Peyer's patch (tissue), 4 donors: Measurements from ENCODE around the gene NALCN. TPM values are rescaled to one million over a fixed set of nuclear protein-coding genes. Genes with fewer than 3 reads are reported as not detected.
"Not testable (repeated sequence)": the region's sequence is repeated elsewhere in the genome, so short reads cannot be mapped to it uniquely, and the experiment has no call there.

Source experiments
- DNase-seq, 3 donors: peaks; one replicate each; pipeline ENCODE4 v3.0.0-alpha.2; 2017 to 2019
- H3K27ac ChIP-seq, 4 donors: fragments of 200-600 bp; sonication (generic); one replicate each; pipeline ENCODE4 v1.5.1; 2016 to 2019
- H3K27me3 ChIP-seq, 2 donors: fragments of 200-600 bp; sonication (generic); one replicate each; pipeline ENCODE4 v1.5.1; 2019
- H3K36me3 ChIP-seq, 3 donors: fragments of 200-600 bp; sonication (generic); one replicate each; pipeline ENCODE4 v1.5.1; 2016 to 2019
- H3K4me1 ChIP-seq, 4 donors: fragments of 200-600 bp; sonication (generic); one replicate each; pipeline ENCODE4 v1.5.1; 2016 to 2019
- H3K4me3 ChIP-seq, 4 donors: fragments of 200-600 bp; sonication (generic); 1 replicate in 3 of 4; 2 replicates in 1 of 4; pipeline ENCODE4 v1.5.1; 2016 to 2019; ENCODE audit warnings: mild to moderate bottlenecking in 1 of 4
- H3K9me3 ChIP-seq, 4 donors: fragments of 200-600 bp; sonication (generic); one replicate each; pipeline ENCODE4 v1.5.1; 2016 to 2019; ENCODE audit warnings: mild to moderate bottlenecking in 1 of 4
- POLR2A ChIP-seq, 2 donors: fragments of 450-650 bp; IDR thresholded peaks; one replicate each; pipeline ENCODE4 v1.5.1; 2017; ENCODE audit warnings: antibody characterized with exemption in 2 of 2, mild to moderate bottlenecking in 2 of 2, moderate library complexity in 2 of 2
- total RNA-seq, 4 donors: library from RNA; depleted of rRNA; stranded (reverse); fragments of >200 nt; gene quantifications; one replicate each; pipeline ENCODE4 v1.1.0, GENCODE V29; 2016
- TF ChIP-seq, protein P1 (sequence below), 6 experiments: fragments of 450-650 bp in 4 of 6; fragments of 200-600 bp in 2 of 6; sonication (generic) in 1 of 6; IDR thresholded peaks; one replicate each; pipeline ENCODE4 v1.5.1; 2017 to 2019; ENCODE audit warnings: antibody characterized with exemption in 6 of 6, mild to moderate bottlenecking in 3 of 6, moderate library complexity in 1 of 6

The NALCN gene
- total RNA-seq, 4 donors from 2014 or later, result 0.13 to 0.18 TPM; not detected in 2

DNA sequence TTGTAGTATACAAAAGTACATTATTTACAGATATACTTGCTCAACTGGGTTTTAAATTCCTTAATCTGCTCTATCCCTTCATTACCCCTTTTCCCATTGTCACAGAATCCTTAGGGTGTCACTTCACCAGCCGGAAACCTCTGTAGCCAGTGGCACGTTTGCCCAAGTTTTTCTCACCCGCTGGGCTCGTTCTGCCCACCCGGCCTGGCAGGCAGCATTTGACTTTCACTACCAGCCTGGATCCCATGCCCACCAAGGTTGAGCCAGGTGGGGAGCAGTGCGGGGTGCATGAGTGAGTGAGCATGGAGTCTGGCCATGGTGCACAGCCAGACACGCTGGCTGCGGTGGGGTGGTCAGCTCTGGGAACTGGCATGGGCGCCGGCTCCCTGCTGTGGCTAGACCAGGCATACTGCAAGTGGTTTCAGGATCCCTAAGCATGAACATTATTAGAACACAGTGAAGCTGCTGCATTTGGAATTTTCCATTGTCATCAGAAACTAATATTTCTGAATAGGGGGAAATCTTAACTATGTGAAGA, 98.3 kb downstream of the NALCN start:
- Histone ChIP-seq H3K27ac (no peak overlapping the region), H3K4me3 (no peak overlapping the region), H3K36me3 (no peaks in the 10 kb centered on the region), H3K9me3 (no peaks in the 10 kb centered on the region), H3K27me3 (no peaks in the 10 kb centered on the region), H3K4me1 (no peaks in the 10 kb centered on the region)
- no peak for DNase-seq
- TF ChIP-seq, protein P1, sequence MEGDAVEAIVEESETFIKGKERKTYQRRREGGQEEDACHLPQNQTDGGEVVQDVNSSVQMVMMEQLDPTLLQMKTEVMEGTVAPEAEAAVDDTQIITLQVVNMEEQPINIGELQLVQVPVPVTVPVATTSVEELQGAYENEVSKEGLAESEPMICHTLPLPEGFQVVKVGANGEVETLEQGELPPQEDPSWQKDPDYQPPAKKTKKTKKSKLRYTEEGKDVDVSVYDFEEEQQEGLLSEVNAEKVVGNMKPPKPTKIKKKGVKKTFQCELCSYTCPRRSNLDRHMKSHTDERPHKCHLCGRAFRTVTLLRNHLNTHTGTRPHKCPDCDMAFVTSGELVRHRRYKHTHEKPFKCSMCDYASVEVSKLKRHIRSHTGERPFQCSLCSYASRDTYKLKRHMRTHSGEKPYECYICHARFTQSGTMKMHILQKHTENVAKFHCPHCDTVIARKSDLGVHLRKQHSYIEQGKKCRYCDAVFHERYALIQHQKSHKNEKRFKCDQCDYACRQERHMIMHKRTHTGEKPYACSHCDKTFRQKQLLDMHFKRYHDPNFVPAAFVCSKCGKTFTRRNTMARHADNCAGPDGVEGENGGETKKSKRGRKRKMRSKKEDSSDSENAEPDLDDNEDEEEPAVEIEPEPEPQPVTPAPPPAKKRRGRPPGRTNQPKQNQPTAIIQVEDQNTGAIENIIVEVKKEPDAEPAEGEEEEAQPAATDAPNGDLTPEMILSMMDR (IDR thresholded peaks at IDR 0.05), result no peak

DNA sequence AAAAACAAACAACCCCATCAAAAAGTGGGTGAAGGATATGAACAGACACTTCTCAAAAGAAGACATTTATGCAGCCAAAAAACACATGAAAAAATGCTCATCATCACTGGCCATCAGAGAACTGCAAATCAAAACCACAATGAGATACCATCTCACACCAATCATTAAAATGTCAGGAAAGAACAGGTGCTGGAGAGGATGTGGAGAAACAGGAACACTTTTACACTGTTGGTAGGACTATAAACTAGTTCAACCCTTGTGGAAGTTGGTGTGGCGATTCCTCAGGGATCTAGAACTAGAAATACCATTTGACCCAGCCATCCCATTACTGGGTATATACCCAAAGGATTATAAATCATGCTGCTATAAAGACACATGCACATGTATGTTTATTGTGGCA, 102.8 kb downstream of the NALCN start:
- not testable (repeated sequence) for H3K27me3 ChIP-seq, DNase-seq, H3K4me3 ChIP-seq, H3K4me1 ChIP-seq, H3K9me3 ChIP-seq, H3K27ac ChIP-seq, H3K36me3 ChIP-seq

DNA sequence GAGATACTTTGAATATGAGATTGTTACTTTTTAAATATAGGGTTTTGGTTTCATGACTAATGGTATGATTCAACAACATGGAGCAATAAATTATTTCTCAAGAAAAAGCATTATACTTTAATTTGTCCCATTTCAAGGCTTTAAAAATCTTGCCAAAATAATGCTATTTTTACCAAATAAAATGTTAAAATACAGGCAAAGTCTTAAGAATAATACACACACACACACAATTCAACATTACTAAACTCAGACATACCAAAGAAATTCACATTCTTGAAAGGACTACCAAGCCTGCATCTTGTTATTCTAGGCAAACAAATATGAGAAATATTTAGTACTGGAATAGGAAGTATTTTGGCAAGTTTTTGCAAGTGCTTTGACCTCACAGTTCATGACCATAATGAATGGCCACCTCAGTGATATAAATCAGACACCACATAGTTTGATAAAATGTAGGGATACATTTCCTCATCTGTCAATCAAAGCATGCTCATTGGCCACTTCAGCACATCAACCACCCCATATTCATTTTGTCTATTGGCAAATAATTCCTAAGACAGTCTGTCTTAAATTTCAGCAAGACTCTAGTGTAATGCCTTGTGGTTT, 107.2 kb downstream of the NALCN start:
- H3K4me1 ChIP-seq, result no peaks in the 10 kb centered on the region
- DNase-seq, result no peak
- H3K9me3 ChIP-seq, result no peaks in the 10 kb centered on the region
- H3K36me3 ChIP-seq, result no peaks in the 10 kb centered on the region
- TF ChIP-seq POLR2A (IDR thresholded peaks at IDR 0.05), result no peak
- TF ChIP-seq, protein P1 (IDR thresholded peaks at IDR 0.05), result no peak
- H3K27me3 ChIP-seq, result no peaks in the 10 kb centered on the region
- H3K4me3 ChIP-seq, result no peak overlapping the region
- no peak overlapping the region for H3K27ac ChIP-seq

DNA sequence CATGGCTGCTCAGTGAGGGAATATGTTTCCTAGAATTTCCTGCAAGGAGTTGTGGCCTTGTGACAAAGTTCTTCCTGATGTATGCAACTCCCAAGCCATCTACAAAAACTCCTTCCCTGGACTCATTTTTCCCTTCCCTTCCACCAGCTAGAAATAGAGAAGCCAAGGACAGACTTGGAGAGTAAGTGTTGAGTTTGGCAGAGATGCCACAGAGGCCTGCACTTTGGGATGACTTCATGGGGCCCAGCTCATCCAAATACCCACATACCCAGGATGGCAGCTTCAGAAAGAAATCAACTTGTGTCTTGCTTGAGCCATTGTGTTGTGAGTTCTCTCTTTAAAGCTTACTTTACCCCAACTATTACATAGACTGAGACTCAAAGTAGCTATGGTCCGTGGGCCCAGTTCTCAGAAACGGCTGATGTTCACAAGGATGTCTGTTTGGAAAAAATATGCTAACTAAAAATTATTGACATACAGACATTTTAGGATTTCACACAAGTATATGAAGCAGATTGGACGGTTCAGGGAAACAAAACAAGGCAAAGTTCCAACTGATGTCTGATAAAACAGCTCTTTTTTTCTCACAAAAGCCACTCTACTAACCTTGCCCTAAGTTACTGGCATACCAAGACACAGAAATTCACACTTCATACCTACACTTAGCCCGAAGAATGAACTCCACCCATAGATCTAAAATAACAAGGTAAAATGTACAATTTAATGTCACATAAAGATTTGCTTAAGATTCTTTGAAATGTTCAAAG, 107.9 kb downstream of the NALCN start:
- H3K9me3 ChIP-seq, result no peaks in the 10 kb centered on the region
- H3K4me3 ChIP-seq, result no peak overlapping the region
- DNase-seq, result no peak
- H3K27ac ChIP-seq, result no peak overlapping the region
- H3K36me3 ChIP-seq, result no peaks in the 10 kb centered on the region
- H3K27me3 ChIP-seq, result no peaks in the 10 kb centered on the region
- TF ChIP-seq, protein P1 (IDR thresholded peaks at IDR 0.05), result no peak
- TF ChIP-seq POLR2A (IDR thresholded peaks at IDR 0.05), result no peak
- H3K4me1 ChIP-seq, result no peaks in the 10 kb centered on the region

DNA sequence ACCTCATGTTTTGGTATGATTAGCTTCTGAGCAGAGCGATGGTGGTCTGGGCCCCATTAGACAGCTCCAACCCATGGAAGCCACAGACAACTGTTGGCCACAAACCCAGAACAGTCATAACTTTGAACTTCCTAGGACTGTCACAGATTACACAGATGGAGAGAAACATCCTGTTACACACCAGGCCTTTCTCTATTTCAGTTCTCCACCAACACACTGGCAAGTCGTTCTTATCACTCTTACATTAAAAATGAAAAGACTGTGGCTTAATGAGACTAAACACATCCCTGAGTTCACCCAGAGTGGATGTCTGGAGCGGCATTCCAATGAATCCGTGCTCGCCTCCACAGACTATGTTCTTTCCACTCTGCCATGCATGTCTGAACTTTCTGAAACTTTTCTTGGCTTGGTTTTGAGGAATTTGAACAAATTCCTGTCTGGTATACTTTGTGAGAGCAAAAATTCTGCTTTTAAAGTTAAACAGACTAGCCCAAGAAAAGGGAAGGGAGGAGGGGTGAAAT, 109.1 kb downstream of the NALCN start:
- H3K27ac ChIP-seq, result no peak overlapping the region
- H3K9me3 ChIP-seq, result no peaks in the 10 kb centered on the region
- no peak overlapping the region for H3K4me3 ChIP-seq
- no peaks in the 10 kb centered on the region for H3K27me3 ChIP-seq
- H3K36me3 ChIP-seq, result no peaks in the 10 kb centered on the region
- no peak for DNase-seq
- TF ChIP-seq POLR2A (IDR thresholded peaks at IDR 0.05), result no peak
- TF ChIP-seq, protein P1 (IDR thresholded peaks at IDR 0.05), result no peak
- H3K4me1 ChIP-seq, result no peaks in the 10 kb centered on the region

DNA sequence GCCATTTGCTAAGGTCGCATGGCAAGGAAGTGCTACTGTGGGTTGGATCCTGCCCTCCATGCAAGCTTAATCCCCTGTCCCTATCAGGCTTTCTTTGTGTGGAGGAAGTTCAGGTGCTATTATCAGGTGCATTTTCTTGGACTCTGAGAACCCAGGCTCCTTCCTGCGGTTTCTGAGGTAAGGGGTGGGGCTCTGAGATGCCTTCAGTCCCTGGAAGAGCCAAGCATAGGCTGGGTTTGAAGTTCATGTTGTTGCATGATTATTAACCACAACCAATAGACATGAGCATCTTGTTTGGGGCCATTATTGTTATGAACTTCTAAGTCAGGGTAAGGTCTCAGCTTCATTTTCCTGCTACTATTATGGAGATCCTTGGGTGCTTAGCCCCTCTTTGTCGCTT, 109.5 kb downstream of the NALCN start:
- Histone ChIP-seq H3K4me1 (no peaks in the 10 kb centered on the region), H3K27ac (no peak overlapping the region), H3K27me3 (no peaks in the 10 kb centered on the region), H3K9me3 (no peaks in the 10 kb centered on the region), H3K36me3 (no peaks in the 10 kb centered on the region), H3K4me3 (no peak overlapping the region)
- DNase-seq, result no peak
- TF ChIP-seq, protein P1 (IDR thresholded peaks at IDR 0.05), result no peak
- TF ChIP-seq POLR2A (IDR thresholded peaks at IDR 0.05), result no peak
